RWPE2 (cell line): ENCODE measurements around the gene FUT3.

Experiments
- ATAC-seq: fragments of 200-7000 bp; cut with Tn5 transposase; 3 replicates; pipeline ENCODE4 v1.9.1; 2021; ENCODE audit warnings: low read depth
- DNase-seq: peaks from one replicate; pipeline ENCODE4 v3.0.0-alpha.2; 2020; ENCODE audit warnings: low spot score
- H3K27ac ChIP-seq: fragments of 450-650 bp; 2 replicates; pipeline ENCODE4 v1.5.1; 2017; ENCODE audit warnings: mild to moderate bottlenecking; ENCODE audit not compliant: poor library complexity, severe bottlenecking
- H3K27me3 ChIP-seq: fragments of 250-450 bp; sonication (Bioruptor Pico); 2 replicates; pipeline ENCODE4 v1.5.1; 2021; ENCODE audit warnings: mild to moderate bottlenecking, moderate library complexity; ENCODE audit not compliant: insufficient read depth, poor library complexity, severe bottlenecking
- H3K36me3 ChIP-seq: fragments of 250-450 bp; sonication (Bioruptor Pico); 2 replicates; pipeline ENCODE4 v1.5.1; 2020; ENCODE audit warnings: low read depth, mild to moderate bottlenecking, moderate library complexity
- H3K4me1 ChIP-seq: fragments of 250-450 bp; sonication (Bioruptor Pico); 2 replicates; pipeline ENCODE4 v1.5.1; 2021; ENCODE audit warnings: mild to moderate bottlenecking, moderate library complexity; ENCODE audit not compliant: insufficient read depth, poor library complexity, severe bottlenecking
- H3K4me3 ChIP-seq: fragments of 250-450 bp; sonication (Bioruptor Pico); 2 replicates; pipeline ENCODE4 v1.5.1; 2021; ENCODE audit warnings: mild to moderate bottlenecking, moderate library complexity; ENCODE audit not compliant: severe bottlenecking
- H3K9me3 ChIP-seq: fragments of 250-450 bp; sonication (Bioruptor Pico); 2 replicates; pipeline ENCODE4 v1.5.1; 2021; ENCODE audit warnings: mild to moderate bottlenecking, moderate library complexity; ENCODE audit not compliant: severe bottlenecking
- CTCF ChIP-seq: fragments of 450-650 bp; IDR thresholded peaks from one replicate; pipeline ENCODE4 v1.5.1; 2017; ENCODE audit warnings: mild to moderate bottlenecking, moderate library complexity; ENCODE audit not compliant: poor library complexity, severe bottlenecking

FUT3 gene

GRCh38 chr19:5814852-5815246, 36.4 kb downstream of the FUT3 start:
- no peak overlapping the region for H3K27ac ChIP-seq
- DNase-seq (no peak), ATAC-seq (no peak)
- H3K4me3 ChIP-seq: no peak overlapping the region
- no peaks in the 10 kb centered on the region for H3K4me1 ChIP-seq
- H3K9me3 ChIP-seq: no peaks in the 10 kb centered on the region
- H3K27me3 ChIP-seq: no peaks in the 10 kb centered on the region
- no peaks in the 10 kb centered on the region for H3K36me3 ChIP-seq
- no peak for TF ChIP-seq CTCF

- Histone ChIP-seq H3K4me1 (no peaks in the 10 kb centered on the region), H3K27me3 (no peaks in the 10 kb centered on the region), H3K27ac (no peak overlapping the region), H3K36me3 (no peaks in the 10 kb centered on the region), H3K9me3 (no peaks in the 10 kb centered on the region), H3K4me3 (no peak overlapping the region)
- ATAC-seq (no peak), DNase-seq (no peak)
- no peak for TF ChIP-seq CTCF
These were observed 37.0 kb downstream of the FUT3 start for GRCh38 chr19:5814123-5814851.

DNA sequence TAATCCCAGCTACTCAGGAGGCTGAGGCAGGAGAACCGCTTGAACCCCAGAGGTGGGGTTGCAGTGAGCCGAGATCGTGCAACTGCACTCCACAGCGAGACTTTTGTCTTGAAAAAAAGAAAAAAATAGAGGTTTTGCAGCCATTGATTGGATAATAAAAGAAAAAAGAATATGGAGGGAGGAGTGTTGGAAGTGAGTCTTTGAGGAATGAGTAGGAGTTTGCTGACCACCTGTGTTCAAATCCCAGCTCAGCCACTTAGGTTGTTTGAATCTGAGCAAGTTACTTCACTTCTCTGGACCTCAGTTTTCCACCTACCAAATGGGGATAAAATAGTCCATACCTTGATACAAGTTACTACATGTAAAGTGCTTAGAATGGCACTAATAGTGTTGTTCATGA, 40.1 kb downstream of the FUT3 start:
- no peak for TF ChIP-seq CTCF
- no peaks in the 10 kb centered on the region for H3K36me3 ChIP-seq
- no peaks in the 10 kb centered on the region for H3K4me1 ChIP-seq
- H3K27ac ChIP-seq: no peak overlapping the region
- ATAC-seq (no peak), DNase-seq (no peak)
- H3K9me3 ChIP-seq: no peaks in the 10 kb centered on the region
- H3K4me3 ChIP-seq: no peak overlapping the region
- H3K27me3 ChIP-seq: no peaks in the 10 kb centered on the region

DNA sequence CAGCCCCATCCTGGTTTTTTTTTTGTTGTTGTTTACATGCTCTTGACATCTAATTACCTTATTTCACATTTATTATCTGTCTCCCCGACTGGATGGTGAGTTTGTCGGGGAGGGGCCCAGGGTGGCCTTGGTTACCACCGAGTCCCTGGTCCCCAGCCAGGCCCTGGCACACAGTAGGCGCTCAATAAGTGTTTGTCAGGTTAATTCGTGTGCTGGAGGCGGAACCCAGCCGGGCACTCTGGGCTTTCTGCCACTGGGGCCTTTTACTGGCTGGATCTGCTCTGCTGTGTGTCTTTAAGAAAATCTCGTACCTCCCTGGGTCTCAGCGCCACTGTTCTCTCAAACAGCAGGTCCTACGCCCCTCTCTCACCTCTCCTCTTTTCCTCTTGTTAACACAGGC, 41.8 kb downstream of the FUT3 start:
- no peak overlapping the region for H3K27ac ChIP-seq
- ATAC-seq (no peak), DNase-seq (no peak)
- no peaks in the 10 kb centered on the region for H3K36me3 ChIP-seq
- no peak overlapping the region for H3K4me3 ChIP-seq
- TF ChIP-seq CTCF: no peak
- peaks cover 9% of the 10 kb centered on the region for H3K27me3 ChIP-seq
- no peaks in the 10 kb centered on the region for H3K4me1 ChIP-seq
- H3K9me3 ChIP-seq: no peaks in the 10 kb centered on the region

- TF ChIP-seq CTCF: no peak
- Histone ChIP-seq H3K27ac (no peak overlapping the region), H3K9me3 (no peaks in the 10 kb centered on the region), H3K36me3 (no peaks in the 10 kb centered on the region), H3K4me1 (no peaks in the 10 kb centered on the region), H3K4me3 (no peak overlapping the region), H3K27me3 (peaks cover 12% of the 10 kb centered on the region)
- DNase-seq: no peak
- no peak for ATAC-seq
These were observed 42.2 kb downstream of the FUT3 start for GRCh38 chr19:5809053-5809452.
